ENCODE results near the gene WDR48.

DNA sequence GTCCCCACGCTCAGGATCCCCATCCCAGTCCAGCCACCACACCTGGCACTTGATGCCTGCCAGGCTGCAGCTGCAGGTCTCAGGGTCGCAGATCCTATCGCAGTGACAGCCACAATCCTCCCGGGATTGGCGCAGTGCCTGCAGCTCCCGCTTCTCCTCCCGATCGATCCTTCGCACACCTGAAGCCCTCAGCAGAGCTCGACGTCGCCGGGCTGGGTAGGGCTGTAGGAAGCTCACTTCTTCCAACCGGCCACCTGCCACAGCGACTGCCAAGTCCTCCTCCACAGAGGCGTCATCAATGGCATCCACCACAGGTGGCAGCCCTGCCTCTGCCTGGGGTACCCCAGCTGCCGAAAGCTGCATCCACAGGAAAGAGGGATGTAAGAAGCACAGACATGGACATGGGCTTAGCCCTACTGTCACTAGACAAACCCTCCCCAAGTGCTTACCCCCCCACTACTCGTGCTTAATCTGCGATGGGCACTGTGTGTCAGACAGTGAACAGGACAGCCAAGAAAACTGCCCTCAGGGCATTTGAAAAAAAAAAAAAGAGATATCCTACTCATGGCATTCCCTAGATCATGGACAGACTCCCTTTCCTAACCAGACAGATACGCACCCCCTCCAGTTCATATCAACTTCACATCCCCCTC, 92.4 kb downstream of the WDR48 start:
- TF ChIP-seq, protein P1, sequence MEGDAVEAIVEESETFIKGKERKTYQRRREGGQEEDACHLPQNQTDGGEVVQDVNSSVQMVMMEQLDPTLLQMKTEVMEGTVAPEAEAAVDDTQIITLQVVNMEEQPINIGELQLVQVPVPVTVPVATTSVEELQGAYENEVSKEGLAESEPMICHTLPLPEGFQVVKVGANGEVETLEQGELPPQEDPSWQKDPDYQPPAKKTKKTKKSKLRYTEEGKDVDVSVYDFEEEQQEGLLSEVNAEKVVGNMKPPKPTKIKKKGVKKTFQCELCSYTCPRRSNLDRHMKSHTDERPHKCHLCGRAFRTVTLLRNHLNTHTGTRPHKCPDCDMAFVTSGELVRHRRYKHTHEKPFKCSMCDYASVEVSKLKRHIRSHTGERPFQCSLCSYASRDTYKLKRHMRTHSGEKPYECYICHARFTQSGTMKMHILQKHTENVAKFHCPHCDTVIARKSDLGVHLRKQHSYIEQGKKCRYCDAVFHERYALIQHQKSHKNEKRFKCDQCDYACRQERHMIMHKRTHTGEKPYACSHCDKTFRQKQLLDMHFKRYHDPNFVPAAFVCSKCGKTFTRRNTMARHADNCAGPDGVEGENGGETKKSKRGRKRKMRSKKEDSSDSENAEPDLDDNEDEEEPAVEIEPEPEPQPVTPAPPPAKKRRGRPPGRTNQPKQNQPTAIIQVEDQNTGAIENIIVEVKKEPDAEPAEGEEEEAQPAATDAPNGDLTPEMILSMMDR (IDR thresholded peaks at IDR 0.05) = no peak
- TF ChIP-seq POLR2A (IDR thresholded peaks at IDR 0.05) (no peak), EP300 (IDR thresholded peaks at IDR 0.05) (no peak)

Data from ovary (tissue), 3 donors.